Naive thymus-derived CD4-positive, alpha-beta T cell (primary cell): ENCODE measurements around the gene FURIN. TPM values are rescaled to one million over a fixed set of nuclear protein-coding genes. Genes with fewer than 3 reads are reported as not detected.
A peak's percentile ranks its signal among the peaks of the same experiment; 100 is the strongest.
"Not testable (repeated sequence)": the region's sequence is repeated elsewhere in the genome, so short reads cannot be mapped to it uniquely, and the experiment has no call there.

Source experiments
- ATAC-seq: fragments of 150-1000 bp; cut with Tn5 transposase; 2 replicates; pipeline ENCODE4 v1.10.0; 2021; ENCODE audit warnings: mild to moderate bottlenecking, moderate library complexity
- CTCF ChIA-PET: fragments of 350-600 bp; sonication (Branson Sonifier 250); formaldehyde crosslinking; loops from one replicate; lab custom pipeline; 2021; ENCODE audit warnings: antibody characterized with exemption; lab: Charles Lee
- POLR2A ChIA-PET: fragments of 350-600 bp; sonication (Branson Sonifier 250); formaldehyde crosslinking; loops from one replicate; lab custom pipeline; 2021; ENCODE audit warnings: antibody characterized with exemption, inconsistent platforms; lab: Charles Lee
- DNase-seq, 9 donors: peaks; one replicate each; pipeline versions ENCODE4 v3.0.0 to v3.0.0-alpha.2; 2020 to 2022; ENCODE audit warnings: mixed read lengths in 1 of 9
- H3K27ac ChIP-seq: one replicate; pipeline ENCODE4 v1.7.0; 2013; ENCODE audit warnings: mild to moderate bottlenecking, low read depth, low read length, moderate library complexity
- H3K27me3 ChIP-seq, 2 donors: one replicate each; pipeline ENCODE4 v1.7.0; 2013; ENCODE audit warnings: low read length in 2 of 2, mild to moderate bottlenecking in 2 of 2, moderate library complexity in 2 of 2; ENCODE audit not compliant: control insufficient read depth in 2 of 2, insufficient read depth in 2 of 2
- H3K36me3 ChIP-seq, 3 experiments: 1 replicate in 2 of 3; 2 replicates in 1 of 3; pipeline ENCODE4 v1.7.0; 2013; ENCODE audit warnings: low read length in 3 of 3, mild to moderate bottlenecking in 3 of 3, moderate library complexity in 1 of 3; ENCODE audit not compliant: insufficient read depth in 3 of 3, control insufficient read depth in 2 of 3
- H3K4me1 ChIP-seq, 2 donors: one replicate each; pipeline ENCODE4 v1.7.0; 2013; ENCODE audit warnings: low read length in 2 of 2, mild to moderate bottlenecking in 2 of 2, moderate library complexity in 1 of 2; ENCODE audit not compliant: control insufficient read depth in 2 of 2, insufficient read depth in 2 of 2
- H3K4me3 ChIP-seq: 2 replicates; pipeline ENCODE4 v1.7.0; 2013; ENCODE audit warnings: mild to moderate bottlenecking, low read length
- H3K9me3 ChIP-seq, 3 experiments: 1 replicate in 2 of 3; 2 replicates in 1 of 3; pipeline ENCODE4 v1.7.0; 2013; ENCODE audit warnings: low read length in 3 of 3; ENCODE audit not compliant: control insufficient read depth in 2 of 3
- H3K27ac Mint-ChIP-seq, 9 donors: one replicate each; pipeline ENCODE4 v1.8.0; 2020 to 2022; ENCODE audit warnings: mixed read lengths in 9 of 9, mild to moderate bottlenecking in 8 of 9, moderate library complexity in 5 of 9, inconsistent platforms in 2 of 9
- H3K27me3 Mint-ChIP-seq, 5 donors: one replicate each; pipeline ENCODE4 v1.8.0; 2021 to 2022; ENCODE audit warnings: mixed read lengths in 5 of 5, mild to moderate bottlenecking in 1 of 5
- H3K36me3 Mint-ChIP-seq, 5 donors: one replicate each; pipeline ENCODE4 v1.8.0; 2020 to 2022; ENCODE audit warnings: mixed read lengths in 5 of 5, mild to moderate bottlenecking in 3 of 5, inconsistent platforms in 1 of 5
- H3K4me1 Mint-ChIP-seq, 7 donors: one replicate each; pipeline ENCODE4 v1.8.0; 2020 to 2022; ENCODE audit warnings: mixed read lengths in 7 of 7, mild to moderate bottlenecking in 3 of 7, inconsistent platforms in 1 of 7
- H3K4me3 Mint-ChIP-seq, 10 donors: one replicate each; pipeline ENCODE4 v1.8.0; 2020 to 2022; ENCODE audit warnings: mild to moderate bottlenecking in 10 of 10, mixed read lengths in 10 of 10, moderate library complexity in 6 of 10, inconsistent platforms in 2 of 10
- H3K9me3 Mint-ChIP-seq, 11 donors: one replicate each; pipeline ENCODE4 v1.8.0; 2020 to 2022; ENCODE audit warnings: mixed read lengths in 11 of 11, mild to moderate bottlenecking in 4 of 11, inconsistent platforms in 1 of 11, moderate library complexity in 1 of 11
- intact Hi-C, 2 donors: fragments of 100-400 bp; cut with micrococcal nuclease; formaldehyde crosslinking; loops; one replicate each; pipeline ENCODE4 v1.15.1; 2023
- polyA plus RNA-seq, 2 donors: library from polyadenylated mRNA; unstranded; fragments of 300-500 nt; fragmentation: Illumina TruSeq; gene quantifications; one replicate each; pipeline ENCODE4 v1.2.3, GENCODE V29; 2021
- total RNA-seq, 6 experiments: library from RNA in 5 of 6; stranded (reverse) in 5 of 6; gene quantifications; 1 replicate in 5 of 6; 2 replicates in 1 of 6; pipeline ENCODE4 v1.2.3 and lab custom pipeline; 2021 to 2026

Gene FURIN
- total and polyA plus RNA-seq, 7 experiments from 2014 or later = 2.0 to 516 (median 35.0) TPM

DNA sequence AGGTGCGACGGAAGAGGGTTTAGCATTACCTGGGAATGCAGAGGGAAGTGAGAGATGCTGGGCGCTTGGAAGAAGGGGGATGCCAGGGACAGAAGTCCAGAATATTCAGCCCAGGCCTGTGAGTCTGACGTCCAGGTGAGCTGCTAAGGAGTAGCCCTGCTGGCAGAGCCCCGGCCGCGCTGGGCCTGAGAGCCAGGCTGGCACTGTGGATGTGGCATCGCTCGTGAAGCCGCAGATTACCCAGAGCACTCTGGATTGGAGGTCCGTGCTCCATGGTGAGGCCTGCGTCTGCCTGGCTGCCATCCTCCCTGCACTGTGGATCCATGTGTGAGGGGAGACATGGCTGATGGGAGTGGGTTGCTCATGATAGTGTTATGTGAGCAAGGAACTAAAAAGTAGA, 49.2 kb downstream of the FURIN start:
- intact Hi-C loops = no loop called here
- Histone ChIP-seq H3K27me3 (no peaks in the 10 kb centered on the region), H3K36me3 (peaks cover 11 to 89% (median 12%) of the 10 kb centered on the region in 3 experiments), H3K4me1 (no peaks in the 10 kb centered on the region), H3K9me3 (no peaks in the 10 kb centered on the region), H3K4me3 (no peak overlapping the region), H3K27ac (no peak overlapping the region)
- POLR2A ChIA-PET = interaction anchor here (0.7 kb wide), 1 partner anchor 996 kb away, joined by 4 read pairs; no protein-coding TSS in a partner anchor
- CTCF ChIA-PET = no interaction called here
- Mint-ChIP-seq H3K27ac (peak overlapping the region in 2 of 9 donors; percentile 13 to 28), H3K27me3 (no peaks in the 10 kb centered on the region), H3K4me1 (peaks cover 0 to 12% (median 0%) of the 10 kb centered on the region in 7 donors), H3K36me3 (peaks cover 9 to 70% (median 36%) of the 10 kb centered on the region in 5 donors), H3K4me3 (no peak overlapping the region), H3K9me3 (no peaks in the 10 kb centered on the region)
- ATAC-seq = no peak
- DNase-seq = no peak

DNA sequence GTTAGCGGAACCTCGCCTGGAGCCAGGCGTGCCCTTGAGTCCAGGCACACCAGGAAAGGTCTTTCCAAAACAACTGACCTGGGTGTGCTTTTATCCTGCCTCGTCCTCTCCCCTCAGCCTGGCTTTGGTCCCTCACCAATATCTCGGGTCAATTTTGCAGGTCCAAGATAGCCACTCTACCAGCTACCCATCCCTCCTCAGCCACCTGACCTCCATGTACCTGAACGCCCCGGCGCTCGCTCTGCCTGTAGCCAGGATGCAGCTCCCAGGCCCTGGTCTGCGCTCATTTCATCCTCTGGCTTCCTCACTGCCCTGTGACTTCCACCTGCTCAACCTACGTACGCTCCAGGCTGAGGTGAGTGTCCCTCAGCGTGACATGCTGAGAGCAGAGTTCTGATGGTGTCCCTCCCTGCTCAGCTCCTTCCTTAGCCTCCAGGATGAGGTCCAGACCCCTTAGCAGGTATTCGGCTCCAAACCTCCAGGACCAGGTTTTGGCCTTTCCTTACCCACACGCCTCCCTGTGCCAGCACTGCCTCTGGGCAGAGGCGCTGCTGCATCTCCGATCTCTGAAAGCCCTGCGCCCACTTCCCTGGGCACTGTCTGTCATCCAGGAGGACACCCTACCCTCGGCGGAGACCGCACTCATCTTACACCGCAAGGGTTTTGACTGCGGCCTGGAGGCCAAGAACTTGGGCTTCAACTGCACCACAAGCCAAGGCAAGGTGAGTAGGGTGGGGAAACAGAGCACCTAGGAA, 49.8 kb downstream of the FURIN start:
- Mint-ChIP-seq H3K4me3 (no peak overlapping the region), H3K4me1 (peaks cover 0 to 13% (median 0%) of the 10 kb centered on the region in 7 donors), H3K36me3 (peaks cover 9 to 64% (median 31%) of the 10 kb centered on the region in 5 donors), H3K27ac (peak overlapping the region in 3 of 9 donors; percentile 25 to 42 (median 33)), H3K9me3 (no peaks in the 10 kb centered on the region), H3K27me3 (no peaks in the 10 kb centered on the region)
- H3K4me3 ChIP-seq = no peak overlapping the region
- no peaks in the 10 kb centered on the region for H3K27me3 ChIP-seq
- DNase-seq (no peak), ATAC-seq (no peak)
- POLR2A ChIA-PET = interaction anchor here (0.6 to 0.7 kb wide), 3 partner anchors 217 to 996 kb away, joined by 4 to 5 read pairs (median 4); no protein-coding TSS in a partner anchor
- CTCF ChIA-PET = no interaction called here
- intact Hi-C loops = no loop called here
- peaks cover 5 to 82% (median 12%) of the 10 kb centered on the region in 3 experiments for H3K36me3 ChIP-seq
- H3K27ac ChIP-seq = no peak overlapping the region
- no peaks in the 10 kb centered on the region for H3K9me3 ChIP-seq
- no peaks in the 10 kb centered on the region for H3K4me1 ChIP-seq

DNA sequence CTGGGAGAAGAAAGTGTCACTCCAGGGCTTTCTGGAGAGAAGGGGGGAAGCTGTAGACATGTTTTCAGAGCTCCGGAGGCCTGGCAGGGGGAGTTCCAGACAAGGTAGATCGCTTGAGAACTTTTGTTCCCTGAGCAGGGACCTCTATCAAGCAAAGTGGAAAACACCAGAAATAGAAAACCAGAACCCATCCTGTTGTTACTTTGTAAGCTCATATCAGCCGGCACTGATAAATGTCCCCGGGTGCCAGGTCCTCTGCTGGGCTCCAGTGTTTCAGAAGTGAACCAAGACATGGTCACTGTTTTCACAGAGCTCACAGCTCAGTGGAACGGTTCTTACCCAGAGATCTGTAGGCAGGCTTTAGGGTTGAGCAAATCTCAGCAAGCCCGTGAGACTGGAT, 50.4 kb downstream of the FURIN start:
- CTCF ChIA-PET = no interaction called here
- POLR2A ChIA-PET = interaction anchor here (0.6 kb wide), 1 partner anchor 604 kb away, joined by 4 read pairs; no protein-coding TSS in a partner anchor
- no peak overlapping the region for H3K27ac ChIP-seq

DNA sequence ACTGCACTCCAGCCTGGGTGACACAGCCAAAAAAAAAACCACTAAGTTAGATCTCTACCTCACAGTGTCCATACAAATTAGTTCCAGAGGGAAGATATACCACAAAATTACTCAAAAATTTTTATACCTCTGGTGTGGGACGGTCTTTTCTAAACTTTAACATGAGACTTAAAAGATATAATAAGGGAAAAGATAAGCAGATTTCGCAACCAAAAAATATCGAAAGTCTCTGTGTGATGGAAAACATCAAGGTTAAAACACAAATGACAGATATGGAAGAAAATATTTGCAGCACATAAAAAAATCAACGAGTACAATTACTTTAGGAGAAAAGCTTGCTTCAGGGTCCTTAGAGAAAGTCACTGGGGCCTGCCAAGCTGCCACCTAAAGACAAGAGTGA, 53.5 kb downstream of the FURIN start:
- H3K9me3 Mint-ChIP-seq = no peaks in the 10 kb centered on the region
- peak overlapping the region in 1 of 9 donors; percentile 50 for H3K27ac Mint-ChIP-seq
- DNase-seq (no peak), ATAC-seq (no peak)
- H3K4me1 Mint-ChIP-seq = peaks cover 0 to 29% (median 0%) of the 10 kb centered on the region in 7 donors
- H3K4me3 Mint-ChIP-seq = no peak overlapping the region
- ChIA-PET CTCF (interaction anchor here (1.7 to 2.5 kb wide), 2 partner anchors 11 to 13 kb away, joined by 4 to 9 read pairs; partner anchors contain the start of genes HDDC3 and UNC45A), POLR2A (interaction anchor here (0.8 to 3.4 kb wide), 4 partner anchors 8 to 19 kb away, joined by 3 to 12 read pairs (median 4); partner anchors contain the start of genes HDDC3 and MAN2A2)
- Histone ChIP-seq H3K9me3 (no peaks in the 10 kb centered on the region), H3K27ac (no peak overlapping the region), H3K4me3 (no peak overlapping the region), H3K36me3 (peaks cover 0 to 46% (median 12%) of the 10 kb centered on the region in 3 experiments), H3K4me1 (no peaks in the 10 kb centered on the region), H3K27me3 (no peaks in the 10 kb centered on the region)
- no peaks in the 10 kb centered on the region for H3K27me3 Mint-ChIP-seq
- intact Hi-C loops = loop anchor here in 1 of 2 donors (2.0 kb wide), 1 partner anchor 17 kb away; no protein-coding TSS in a partner anchor
- H3K36me3 Mint-ChIP-seq = peaks cover 9 to 39% (median 25%) of the 10 kb centered on the region in 5 donors

More for the DNA sequence above, 50.4 kb downstream of the FURIN start:
- no peaks in the 10 kb centered on the region for H3K27me3 ChIP-seq
- H3K27me3 Mint-ChIP-seq = no peaks in the 10 kb centered on the region
- intact Hi-C loops = no loop called here
- H3K4me3 ChIP-seq = no peak overlapping the region
- H3K9me3 ChIP-seq = no peaks in the 10 kb centered on the region
- peaks cover 9 to 58% (median 31%) of the 10 kb centered on the region in 5 donors for H3K36me3 Mint-ChIP-seq
- peak overlapping the region in 1 of 9 donors; percentile 42 for H3K27ac Mint-ChIP-seq
- DNase-seq (no peak), ATAC-seq (no peak)
- H3K36me3 ChIP-seq = peaks cover 1 to 76% (median 12%) of the 10 kb centered on the region in 3 experiments
- H3K4me1 Mint-ChIP-seq = peaks cover 0 to 18% (median 0%) of the 10 kb centered on the region in 7 donors
- no peak overlapping the region for H3K4me3 Mint-ChIP-seq
- no peaks in the 10 kb centered on the region for H3K9me3 Mint-ChIP-seq
- no peaks in the 10 kb centered on the region for H3K4me1 ChIP-seq

DNA sequence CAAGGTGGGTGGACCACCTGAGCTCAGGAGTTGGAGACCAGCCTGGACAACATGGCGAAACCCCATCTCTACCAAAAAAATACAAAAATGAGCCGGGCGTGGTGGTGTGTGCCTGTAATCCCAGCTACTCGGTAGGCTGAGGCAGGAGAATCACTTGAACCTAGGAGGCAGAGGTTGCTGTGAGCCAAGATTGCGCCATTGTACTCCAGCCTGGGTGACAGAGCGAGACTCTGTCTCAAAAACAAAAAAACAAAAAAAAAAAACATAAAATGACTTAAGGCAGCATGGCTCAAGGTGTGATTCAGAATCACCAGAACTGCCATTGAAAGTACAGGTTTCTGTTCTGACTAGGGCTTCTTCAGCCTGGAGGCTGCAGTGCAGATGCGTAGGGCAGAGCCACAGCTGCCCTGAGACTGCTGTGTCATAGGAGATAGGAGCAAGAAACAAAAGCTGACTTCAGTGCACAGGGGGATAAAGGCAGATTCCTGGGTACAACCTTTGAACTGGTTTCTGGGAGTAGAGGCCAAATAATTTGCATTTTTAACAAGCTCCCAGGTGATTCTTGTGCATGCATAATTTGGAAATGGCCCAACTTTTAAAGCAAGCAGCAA, 54.4 kb downstream of the FURIN start:
- H3K27ac ChIP-seq = not testable (repeated sequence)
- H3K36me3 ChIP-seq = peaks cover 0 to 37% (median 12%) of the 10 kb centered on the region in 3 experiments
- POLR2A ChIA-PET = interaction anchor here (0.7 to 3.4 kb wide), 2 partner anchors 9 to 12 kb away, joined by 6 to 12 read pairs; partner anchors contain the start of gene HDDC3

DNA sequence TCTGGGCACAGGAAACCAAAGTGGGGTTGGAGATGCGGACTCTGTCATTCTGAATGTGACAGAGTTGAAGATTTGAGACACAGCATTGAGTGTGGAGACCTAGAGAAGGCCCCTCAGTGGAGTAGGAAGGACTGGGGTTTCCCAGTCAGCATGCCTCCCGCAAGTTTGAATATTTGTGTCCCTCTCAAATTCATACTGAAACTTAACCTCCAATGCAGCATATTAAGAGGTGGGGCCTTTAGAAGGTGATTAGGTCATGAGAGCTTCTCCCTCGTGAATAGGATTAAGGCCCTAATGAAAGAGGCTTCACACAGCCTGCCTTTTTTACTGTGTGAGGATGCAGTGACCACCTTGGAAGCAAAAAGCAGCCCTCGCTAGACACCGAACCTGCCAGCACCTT, 56.0 kb downstream of the FURIN start:
- Histone ChIP-seq H3K27me3 (no peaks in the 10 kb centered on the region), H3K9me3 (no peaks in the 10 kb centered on the region), H3K36me3 (peaks cover 0 to 21% (median 12%) of the 10 kb centered on the region in 3 experiments), H3K4me3 (no peak overlapping the region), H3K27ac (no peak overlapping the region), H3K4me1 (peaks cover 0 to 4% of the 10 kb centered on the region in 2 donors)
- peak overlapping the region in 1 of 9 donors; percentile 63 for H3K27ac Mint-ChIP-seq
- no peak for ATAC-seq
- DNase-seq = no peak
- H3K9me3 Mint-ChIP-seq = no peaks in the 10 kb centered on the region
- ChIA-PET CTCF (interaction anchor here (2.5 kb wide), 1 partner anchor 8 kb away, joined by 9 read pairs; the partner anchor contains the start of gene HDDC3), POLR2A (interaction anchor here (0.6 to 3.4 kb wide), 2 partner anchors 8 to 32 kb away, joined by 3 to 12 read pairs; partner anchors contain the start of gene HDDC3)
- peaks cover 2 to 36% (median 3%) of the 10 kb centered on the region in 7 donors for H3K4me1 Mint-ChIP-seq
- intact Hi-C loops = no loop called here
- H3K36me3 Mint-ChIP-seq = peaks cover 0 to 20% (median 6%) of the 10 kb centered on the region in 5 donors
- H3K27me3 Mint-ChIP-seq = no peaks in the 10 kb centered on the region
- H3K4me3 Mint-ChIP-seq = no peak overlapping the region

More for the DNA sequence above, 54.4 kb downstream of the FURIN start:
- not testable (repeated sequence) for H3K4me1 ChIP-seq, H3K27me3 ChIP-seq, H3K4me3 ChIP-seq, H3K27me3 Mint-ChIP-seq, ATAC-seq, H3K9me3 ChIP-seq, H3K9me3 Mint-ChIP-seq, H3K4me3 Mint-ChIP-seq
- peak in 1 of 9 donors; percentile 30 for DNase-seq
- H3K36me3 Mint-ChIP-seq = peaks cover 5 to 30% (median 16%) of the 10 kb centered on the region in 5 donors
- intact Hi-C loops = loop anchor here in 1 of 2 donors (2.0 kb wide), 1 partner anchor 18 kb away; no protein-coding TSS in a partner anchor
- peaks cover 0 to 29% (median 0%) of the 10 kb centered on the region in 7 donors for H3K4me1 Mint-ChIP-seq
- H3K27ac Mint-ChIP-seq = peak overlapping the region in 1 of 9 donors; percentile 41
- CTCF ChIA-PET = interaction anchor here (1.7 to 2.5 kb wide), 2 partner anchors 10 to 12 kb away, joined by 4 to 9 read pairs; partner anchors contain the start of genes HDDC3 and UNC45A
